ENCODE results near the gene SLC17A3. TPM values are rescaled to one million over a fixed set of nuclear protein-coding genes. Genes with fewer than 3 reads are reported as not detected.

SLC17A3 gene
- total and polyA plus RNA-seq, 10 of the 15 experiments (the other 5 are each of a cell fraction or from before 2014, with no cell fraction given): not detected

GRCh38 chr6:25863360-25863759 lies 10.7 kb downstream of the SLC17A3 start (continued):
- no peak for TF ChIP-seq FOXM1 (IDR thresholded peaks at IDR 0.05; ENCODE audit: low read depth, low read length)
- no peak for TF ChIP-seq MEF2A (IDR thresholded peaks at IDR 0.05; ENCODE audit: insufficient read depth, low read depth, low read length)
- TF ChIP-seq MTA2 (IDR thresholded peaks at IDR 0.05; ENCODE audit: low read depth): no peak
- no peak for TF ChIP-seq EED (IDR thresholded peaks at IDR 0.05; ENCODE audit: low read depth)
- TF ChIP-seq NFYA (IDR thresholded peaks at IDR 0.05; ENCODE audit: borderline replicate concordance, low read depth, low read length): no peak

GRCh38 chr6:25862199-25862598 lies 11.8 kb downstream of the SLC17A3 start:
- H3K79me2 ChIP-seq (ENCODE audit: control insufficient read depth, insufficient read depth, low read length): no peaks in the 10 kb centered on the region
- no peaks in the 10 kb centered on the region for H3K36me3 ChIP-seq (ENCODE audit: control insufficient read depth in 2 of 2, insufficient read depth in 2 of 2, low read length in 1 of 2)
- SMC1A ChIA-PET (ENCODE audit: uncharacterized antibody, unreplicated experiment): no interaction called here
- ATAC-seq: no peak
- H2AFZ ChIP-seq (ENCODE audit: control insufficient read depth, low read depth, low read length): no peak overlapping the region
- BruUV-seq (replicated peaks): no TSS peak
- H3K9me3 ChIP-seq (replicated peaks; ENCODE audit: control insufficient read depth, insufficient read depth, low read length): no peaks in the 10 kb centered on the region
- CTCF ChIA-PET: interaction anchor here (1.0 kb wide), 1 partner anchor 639 kb away, joined by 3 read pairs; no protein-coding TSS in a partner anchor
- no peaks in the 10 kb centered on the region for H4K20me1 ChIP-seq (ENCODE audit: control insufficient read depth, insufficient read depth)
- no peaks in the 10 kb centered on the region for H3K4me1 ChIP-seq (ENCODE audit: control insufficient read depth, insufficient read depth, low read length)
- intact Hi-C loops (cut with micrococcal nuclease; ENCODE audit: unreplicated experiment) (no loop called here), in situ Hi-C loops (cut with MboI) (no loop called here)
- FAIRE-seq: no peak
- H3K4me2 ChIP-seq (ENCODE audit: control insufficient read depth, insufficient read depth): no peak overlapping the region
- no peak overlapping the region for H3K4me3 ChIP-seq
- RAD21 ChIA-PET (ENCODE audit: unreplicated experiment): no interaction called here
- no peak overlapping the region for H3K27ac ChIP-seq (ENCODE audit: control insufficient read depth, insufficient read depth)
- POLR2A ChIA-PET: no interaction called here
- H3K27me3 ChIP-seq (replicated peaks in 1 of 2; ENCODE audit: control insufficient read depth in 2 of 2, insufficient read depth in 2 of 2, low read length in 1 of 2): peaks cover 0 to 2% of the 10 kb centered on the region in 2 experiments; a peak in 3 of 4 replicates
- H3K9ac ChIP-seq (ENCODE audit: control insufficient read depth, insufficient read depth, low read length): no peak overlapping the region
- no peak for DNase-seq (ENCODE audit: low read depth, low spot score)
- WGBS (ENCODE audit: insufficient coverage, insufficient replicate concordance, low lambda C conversion rate, missing lambda C conversion rate): 18% methylated on average over 4 of the region's 4 CpGs
- TF ChIP-seq LARP7 (IDR thresholded peaks at IDR 0.05) (no peak), MEF2A (IDR thresholded peaks at IDR 0.05; ENCODE audit: insufficient read depth, low read depth, low read length) (no peak), ZBTB33 (IDR thresholded peaks at IDR 0.05) (no peak), CREM (IDR thresholded peaks at IDR 0.05; ENCODE audit: low read depth) (no peak), ZNF24 (IDR thresholded peaks at IDR 0.05) (no peak), ZNF592 (IDR thresholded peaks at IDR 0.05) (no peak), BMI1 (IDR thresholded peaks at IDR 0.05; ENCODE audit: borderline replicate concordance) (no peak), RELB (IDR thresholded peaks at IDR 0.05; ENCODE audit: low read depth) (no peak), PBX3 (IDR thresholded peaks at IDR 0.05; ENCODE audit: insufficient replicate concordance, low read depth, low read length) (no peak), EZH2 (IDR thresholded peaks at IDR 0.05; ENCODE audit: borderline replicate concordance, control insufficient read depth, low read depth, low read length) (no peak), SMAD1 (IDR thresholded peaks at IDR 0.05; ENCODE audit: low read depth, partially characterized antibody) (no peak)
